Smooth muscle cell (in vitro differentiated cells): ENCODE measurements around the gene AIFM2. TPM values are rescaled to one million over a fixed set of nuclear protein-coding genes. Genes with fewer than 3 reads are reported as not detected.
"Not testable (repeated sequence)": the region's sequence is repeated elsewhere in the genome, so short reads cannot be mapped to it uniquely, and the experiment has no call there.

ENCODE experiments used
- DNase-seq: peaks from one replicate; lab custom pipeline; 2025; ENCODE audit not compliant: unreplicated experiment; lab: John Stamatoyannopoulos, UW
- H2AFZ ChIP-seq: fragments of 200-600 bp; sonication (generic); 2 replicates; pipeline ENCODE4 v1.6.0; 2016; ENCODE audit warnings: antibody characterized with exemption, low read depth, mild to moderate bottlenecking
- H3F3A ChIP-seq: fragments of 200-600 bp; sonication (generic); 2 replicates; pipeline ENCODE4 v1.6.0; 2017; ENCODE audit warnings: antibody characterized with exemption, low read depth
- H3K27ac ChIP-seq: fragments of 200-600 bp; sonication (generic); 2 replicates; pipeline ENCODE4 v1.5.1; 2016; ENCODE audit warnings: low read depth, mild to moderate bottlenecking
- H3K27me3 ChIP-seq: fragments of 200-600 bp; sonication (generic); 2 replicates; pipeline ENCODE4 v1.6.1; 2016; ENCODE audit warnings: low read depth, mild to moderate bottlenecking
- H3K36me3 ChIP-seq: fragments of 200-600 bp; sonication (generic); 2 replicates; pipeline ENCODE4 v1.5.1; 2016; ENCODE audit warnings: low read depth
- H3K4me1 ChIP-seq: fragments of 200-600 bp; sonication (generic); 2 replicates; pipeline ENCODE4 v1.5.1; 2016; ENCODE audit warnings: low read depth
- H3K4me2 ChIP-seq: fragments of 200-600 bp; sonication (generic); 2 replicates; pipeline ENCODE4 v1.6.0; 2016; ENCODE audit warnings: mild to moderate bottlenecking
- H3K4me3 ChIP-seq: fragments of 200-600 bp; sonication (generic); 2 replicates; pipeline ENCODE4 v1.5.1; 2016; ENCODE audit warnings: mild to moderate bottlenecking
- H3K79me2 ChIP-seq: fragments of 200-600 bp; sonication (generic); 2 replicates; pipeline ENCODE4 v1.6.0; 2016; ENCODE audit warnings: low read depth, mild to moderate bottlenecking
- H3K9ac ChIP-seq: fragments of 200-600 bp; sonication (generic); 2 replicates; pipeline ENCODE4 v1.6.0; 2016; ENCODE audit warnings: low read depth
- H3K9me3 ChIP-seq: fragments of 200-600 bp; sonication (generic); replicated peaks from 2 replicates; pipeline ENCODE4 v1.5.1; 2016; ENCODE audit warnings: low read depth
- H4K20me1 ChIP-seq: fragments of 200-600 bp; sonication (generic); 2 replicates; pipeline ENCODE4 v1.6.0; 2016; ENCODE audit warnings: low read depth
- WGBS: methylation state at CpG from one replicate; pipeline ENCODE4 v1.1.7; 2016; ENCODE audit warnings: low lambda C conversion rate; 5-methylcytosine and 5-hydroxymethylcytosine counted together
- polyA plus RNA-seq: library from polyadenylated mRNA; unstranded; fragments of >200 nt; fragmentation: Nextera tagmentation; extraction: Ambion mirVana; gene quantifications from 2 replicates; pipeline ENCODE4 v1.2.1, GENCODE V29; 2016
- total RNA-seq: library from RNA; depleted of rRNA; stranded (reverse); fragments of >200 nt; gene quantifications from 2 replicates; pipeline ENCODE4 v1.2.3, GENCODE V29; 2014
- TF ChIP-seq, protein P1 (sequence below): fragments of 200-600 bp; sonication (generic); IDR thresholded peaks from 2 replicates; pipeline ENCODE4 v1.5.1; 2017; ENCODE audit warnings: borderline replicate concordance, mild to moderate bottlenecking, antibody characterized with exemption; ENCODE audit not compliant: insufficient read depth, poor library complexity, severe bottlenecking

Gene AIFM2
- total and polyA plus RNA-seq, 2 experiments from 2014 or later = 2.2 to 3.6 TPM

DNA sequence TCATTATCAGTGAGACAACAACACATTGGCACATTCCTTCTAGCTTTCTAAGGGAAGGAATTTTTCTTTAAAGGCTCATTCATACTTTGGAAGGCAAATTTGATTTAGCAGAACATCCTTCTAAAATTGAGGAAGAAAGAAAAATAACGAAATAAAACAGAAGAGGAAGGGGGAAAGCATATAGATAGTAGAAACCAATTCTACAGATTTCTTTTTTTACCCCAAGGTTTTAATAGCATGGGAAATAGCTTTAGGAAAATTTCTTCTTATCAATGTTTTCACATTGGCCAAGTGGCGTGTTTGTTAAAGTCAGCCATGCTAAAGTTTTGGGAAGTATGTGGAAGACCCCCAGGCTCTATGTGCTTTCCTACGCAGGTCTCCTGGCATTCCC lies 44.3 kb downstream of the AIFM2 start:
- no peaks in the 10 kb centered on the region for H4K20me1 ChIP-seq
- no peak overlapping the region for H2AFZ ChIP-seq
- no peaks in the 10 kb centered on the region for H3F3A ChIP-seq
- WGBS = 92% methylated on average over 3 of the region's 3 CpGs
- no peak overlapping the region for H3K27ac ChIP-seq
- no peak for DNase-seq
- no peak overlapping the region for H3K4me2 ChIP-seq
- no peaks in the 10 kb centered on the region for H3K79me2 ChIP-seq
- H3K9ac ChIP-seq = no peak overlapping the region
- no peaks in the 10 kb centered on the region for H3K27me3 ChIP-seq
- no peak overlapping the region for H3K4me3 ChIP-seq
- H3K9me3 ChIP-seq = no peaks in the 10 kb centered on the region
- no peaks in the 10 kb centered on the region for H3K4me1 ChIP-seq
- no peaks in the 10 kb centered on the region for H3K36me3 ChIP-seq
- TF ChIP-seq, protein P1, sequence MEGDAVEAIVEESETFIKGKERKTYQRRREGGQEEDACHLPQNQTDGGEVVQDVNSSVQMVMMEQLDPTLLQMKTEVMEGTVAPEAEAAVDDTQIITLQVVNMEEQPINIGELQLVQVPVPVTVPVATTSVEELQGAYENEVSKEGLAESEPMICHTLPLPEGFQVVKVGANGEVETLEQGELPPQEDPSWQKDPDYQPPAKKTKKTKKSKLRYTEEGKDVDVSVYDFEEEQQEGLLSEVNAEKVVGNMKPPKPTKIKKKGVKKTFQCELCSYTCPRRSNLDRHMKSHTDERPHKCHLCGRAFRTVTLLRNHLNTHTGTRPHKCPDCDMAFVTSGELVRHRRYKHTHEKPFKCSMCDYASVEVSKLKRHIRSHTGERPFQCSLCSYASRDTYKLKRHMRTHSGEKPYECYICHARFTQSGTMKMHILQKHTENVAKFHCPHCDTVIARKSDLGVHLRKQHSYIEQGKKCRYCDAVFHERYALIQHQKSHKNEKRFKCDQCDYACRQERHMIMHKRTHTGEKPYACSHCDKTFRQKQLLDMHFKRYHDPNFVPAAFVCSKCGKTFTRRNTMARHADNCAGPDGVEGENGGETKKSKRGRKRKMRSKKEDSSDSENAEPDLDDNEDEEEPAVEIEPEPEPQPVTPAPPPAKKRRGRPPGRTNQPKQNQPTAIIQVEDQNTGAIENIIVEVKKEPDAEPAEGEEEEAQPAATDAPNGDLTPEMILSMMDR = no peak

DNA sequence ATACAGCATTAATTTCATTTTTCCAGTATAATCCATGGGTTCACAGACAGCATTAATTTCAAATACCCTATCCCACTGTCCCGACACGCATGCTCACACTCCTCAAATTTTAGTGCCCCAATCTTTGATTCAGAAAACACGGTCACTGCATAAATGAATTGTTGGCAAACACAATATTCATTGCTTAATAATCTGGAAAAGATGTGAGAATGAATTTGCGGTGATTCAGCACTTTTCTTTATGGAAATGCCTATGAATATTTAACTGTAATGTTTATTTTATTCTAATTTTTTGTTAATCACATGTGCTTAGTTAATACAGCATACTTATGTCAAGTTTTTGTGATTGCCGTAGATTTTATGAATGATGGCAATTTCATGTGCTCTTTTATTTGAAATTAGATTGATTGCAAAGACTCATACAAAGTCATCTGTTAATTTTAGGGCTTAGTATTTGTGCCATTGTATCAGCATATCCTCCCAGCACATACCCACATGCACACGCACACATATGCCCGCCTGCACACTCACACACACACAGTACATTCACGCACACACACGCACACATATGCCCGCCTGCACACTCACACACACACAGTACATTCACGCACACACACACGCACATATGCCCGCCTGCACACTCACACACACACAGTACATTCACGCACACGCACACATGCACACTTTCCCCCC lies 44.9 kb downstream of the AIFM2 start:
- no peaks in the 10 kb centered on the region for H3K4me1 ChIP-seq
- no peaks in the 10 kb centered on the region for H3K27me3 ChIP-seq
- DNase-seq = no peak
- H2AFZ ChIP-seq = no peak overlapping the region
- no peaks in the 10 kb centered on the region for H4K20me1 ChIP-seq
- H3K4me3 ChIP-seq = no peak overlapping the region
- TF ChIP-seq, protein P1 = no peak
- WGBS = 97% methylated on average over 13 of the region's 15 CpGs
- H3K27ac ChIP-seq = no peak overlapping the region
- no peaks in the 10 kb centered on the region for H3K36me3 ChIP-seq
- H3K4me2 ChIP-seq = no peak overlapping the region
- H3K79me2 ChIP-seq = no peaks in the 10 kb centered on the region
- H3K9ac ChIP-seq = no peak overlapping the region
- no peaks in the 10 kb centered on the region for H3K9me3 ChIP-seq
- H3F3A ChIP-seq = no peaks in the 10 kb centered on the region

DNA sequence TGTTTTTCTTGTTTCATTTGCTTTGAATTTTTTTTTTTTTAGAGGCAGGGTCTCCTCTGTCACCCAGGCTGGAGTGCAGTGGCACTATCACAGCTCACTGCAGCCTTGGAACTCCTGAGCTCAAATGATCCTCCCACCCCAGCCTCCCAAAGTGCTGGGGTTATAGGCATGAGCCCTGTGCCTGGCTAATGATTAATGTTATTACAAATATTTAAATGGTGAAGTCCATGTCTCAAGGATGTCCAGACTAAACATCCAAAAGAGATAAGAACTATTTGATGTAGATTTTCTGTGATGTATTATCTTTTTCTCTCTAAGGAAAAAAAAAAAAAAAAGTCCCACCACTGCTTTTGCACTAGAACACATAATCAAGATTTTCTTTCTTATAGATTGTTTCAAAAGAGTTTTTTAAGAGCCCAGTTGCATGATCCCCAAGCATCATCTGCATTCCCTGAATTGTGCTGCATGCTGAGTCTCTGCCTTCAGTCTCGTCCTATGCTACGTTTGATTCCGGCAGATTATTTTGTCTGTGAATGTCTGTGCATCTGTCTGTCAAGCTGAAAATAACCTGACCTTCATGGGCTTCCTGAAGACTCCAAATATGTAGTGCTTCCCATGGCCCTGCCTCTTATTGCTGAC lies 46.5 kb downstream of the AIFM2 start:
- H2AFZ ChIP-seq = no peak overlapping the region
- no peaks in the 10 kb centered on the region for H3F3A ChIP-seq
- no peaks in the 10 kb centered on the region for H3K4me1 ChIP-seq
- H3K27me3 ChIP-seq = no peaks in the 10 kb centered on the region
- WGBS = 88% methylated on average over 3 of the region's 3 CpGs
- DNase-seq = no peak
- H3K36me3 ChIP-seq = no peaks in the 10 kb centered on the region
- TF ChIP-seq, protein P1 = no peak
- no peak overlapping the region for H3K4me3 ChIP-seq
- no peaks in the 10 kb centered on the region for H4K20me1 ChIP-seq
- no peak overlapping the region for H3K4me2 ChIP-seq
- H3K9ac ChIP-seq = no peak overlapping the region
- H3K9me3 ChIP-seq = no peaks in the 10 kb centered on the region
- no peaks in the 10 kb centered on the region for H3K79me2 ChIP-seq
- no peak overlapping the region for H3K27ac ChIP-seq

DNA sequence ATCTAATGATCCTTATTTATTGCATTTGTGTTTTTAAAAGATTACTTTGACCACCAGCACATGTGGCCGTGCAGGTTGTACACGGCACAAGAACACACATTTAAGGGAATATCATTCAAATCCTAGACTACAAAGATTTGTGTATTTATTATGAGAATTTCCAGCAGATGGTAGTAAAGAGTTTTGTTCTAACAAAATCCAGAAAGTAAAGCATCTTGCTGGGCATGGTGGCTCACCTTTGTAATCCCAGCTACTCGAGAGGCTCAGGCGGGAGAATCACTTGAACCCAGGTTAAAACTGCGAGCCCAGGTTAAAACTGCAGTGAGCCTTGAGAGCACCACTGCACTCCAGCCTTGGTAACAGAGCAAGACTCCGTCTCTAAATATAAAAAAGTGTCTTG lies 48.4 kb downstream of the AIFM2 start:
- Histone ChIP-seq H3K36me3 (no peaks in the 10 kb centered on the region), H3F3A (no peaks in the 10 kb centered on the region), H3K27ac (no peak overlapping the region), H3K4me3 (no peak overlapping the region), H2AFZ (no peak overlapping the region), H3K79me2 (no peaks in the 10 kb centered on the region), H3K9ac (no peak overlapping the region), H3K27me3 (no peaks in the 10 kb centered on the region), H3K4me2 (no peak overlapping the region), H3K4me1 (no peaks in the 10 kb centered on the region), H4K20me1 (no peaks in the 10 kb centered on the region), H3K9me3 (no peaks in the 10 kb centered on the region)
- TF ChIP-seq, protein P1 = no peak
- WGBS = 97% methylated on average over 6 of the region's 6 CpGs
- DNase-seq = no peak

GRCh38 chr10:70080789-70081188 lies 51.8 kb downstream of the AIFM2 start:
- 98% methylated on average over 2 of the region's 2 CpGs for WGBS
- not testable (repeated sequence) for H2AFZ ChIP-seq, H3K9me3 ChIP-seq, H3K9ac ChIP-seq, DNase-seq, H3K36me3 ChIP-seq, H3K27me3 ChIP-seq, H3K4me2 ChIP-seq, H3F3A ChIP-seq, H3K79me2 ChIP-seq, H3K27ac ChIP-seq, H4K20me1 ChIP-seq, H3K4me3 ChIP-seq, H3K4me1 ChIP-seq
